Measurements from ENCODE around the gene BMPER.

DNA sequence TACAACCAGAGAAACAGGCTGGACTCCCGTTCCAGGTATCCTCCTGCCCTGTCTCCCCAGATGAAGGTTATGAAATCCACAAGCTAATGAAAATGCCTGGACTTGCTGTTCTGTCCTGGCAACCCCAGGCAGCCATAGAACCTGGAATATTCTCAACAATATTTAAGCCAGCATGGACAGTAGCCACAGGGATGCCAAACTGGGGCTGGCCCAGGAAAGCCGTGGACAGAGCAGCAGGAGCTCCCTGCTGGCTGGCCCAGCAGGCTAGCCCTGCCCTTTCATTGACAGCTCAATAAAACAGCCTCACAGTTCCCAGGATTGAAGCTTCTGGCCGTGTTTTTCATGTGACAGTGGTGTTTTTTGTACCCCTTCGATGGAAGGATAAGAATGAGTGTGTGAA lies 230.6 kb downstream of the BMPER start:
- no peak for TF ChIP-seq POLR2A (IDR thresholded peaks at IDR 0.05)
- TF ChIP-seq, protein P1, sequence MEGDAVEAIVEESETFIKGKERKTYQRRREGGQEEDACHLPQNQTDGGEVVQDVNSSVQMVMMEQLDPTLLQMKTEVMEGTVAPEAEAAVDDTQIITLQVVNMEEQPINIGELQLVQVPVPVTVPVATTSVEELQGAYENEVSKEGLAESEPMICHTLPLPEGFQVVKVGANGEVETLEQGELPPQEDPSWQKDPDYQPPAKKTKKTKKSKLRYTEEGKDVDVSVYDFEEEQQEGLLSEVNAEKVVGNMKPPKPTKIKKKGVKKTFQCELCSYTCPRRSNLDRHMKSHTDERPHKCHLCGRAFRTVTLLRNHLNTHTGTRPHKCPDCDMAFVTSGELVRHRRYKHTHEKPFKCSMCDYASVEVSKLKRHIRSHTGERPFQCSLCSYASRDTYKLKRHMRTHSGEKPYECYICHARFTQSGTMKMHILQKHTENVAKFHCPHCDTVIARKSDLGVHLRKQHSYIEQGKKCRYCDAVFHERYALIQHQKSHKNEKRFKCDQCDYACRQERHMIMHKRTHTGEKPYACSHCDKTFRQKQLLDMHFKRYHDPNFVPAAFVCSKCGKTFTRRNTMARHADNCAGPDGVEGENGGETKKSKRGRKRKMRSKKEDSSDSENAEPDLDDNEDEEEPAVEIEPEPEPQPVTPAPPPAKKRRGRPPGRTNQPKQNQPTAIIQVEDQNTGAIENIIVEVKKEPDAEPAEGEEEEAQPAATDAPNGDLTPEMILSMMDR (IDR thresholded peaks at IDR 0.05) = no peak

Measured in adrenal gland (tissue), 5 donors.